ENCODE data around the gene RAB4A.

GRCh38 chr1:229230140-229230892, 40.6 kb upstream of the RAB4A start:
- TF ChIP-seq, protein P1, sequence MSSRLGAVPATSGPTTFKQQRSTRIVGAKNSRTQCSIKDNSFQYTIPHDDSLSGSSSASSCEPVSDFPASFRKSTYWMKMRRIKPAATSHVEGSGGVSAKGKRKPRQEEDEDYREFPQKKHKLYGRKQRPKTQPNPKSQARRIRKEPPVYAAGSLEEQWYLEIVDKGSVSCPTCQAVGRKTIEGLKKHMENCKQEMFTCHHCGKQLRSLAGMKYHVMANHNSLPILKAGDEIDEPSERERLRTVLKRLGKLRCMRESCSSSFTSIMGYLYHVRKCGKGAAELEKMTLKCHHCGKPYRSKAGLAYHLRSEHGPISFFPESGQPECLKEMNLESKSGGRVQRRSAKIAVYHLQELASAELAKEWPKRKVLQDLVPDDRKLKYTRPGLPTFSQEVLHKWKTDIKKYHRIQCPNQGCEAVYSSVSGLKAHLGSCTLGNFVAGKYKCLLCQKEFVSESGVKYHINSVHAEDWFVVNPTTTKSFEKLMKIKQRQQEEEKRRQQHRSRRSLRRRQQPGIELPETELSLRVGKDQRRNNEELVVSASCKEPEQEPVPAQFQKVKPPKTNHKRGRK (tag; IDR thresholded peaks at IDR 0.05) = no peak
- TF ChIP-seq KLF1 (tag; IDR thresholded peaks at IDR 0.05) = no peak
- no peak for TF ChIP-seq RNF2 (IDR thresholded peaks at IDR 0.05)
- no peak for TF ChIP-seq EZH2 (IDR thresholded peaks at IDR 0.05; ENCODE audit: borderline replicate concordance, low read depth, low read length)
- TF ChIP-seq, protein P2, sequence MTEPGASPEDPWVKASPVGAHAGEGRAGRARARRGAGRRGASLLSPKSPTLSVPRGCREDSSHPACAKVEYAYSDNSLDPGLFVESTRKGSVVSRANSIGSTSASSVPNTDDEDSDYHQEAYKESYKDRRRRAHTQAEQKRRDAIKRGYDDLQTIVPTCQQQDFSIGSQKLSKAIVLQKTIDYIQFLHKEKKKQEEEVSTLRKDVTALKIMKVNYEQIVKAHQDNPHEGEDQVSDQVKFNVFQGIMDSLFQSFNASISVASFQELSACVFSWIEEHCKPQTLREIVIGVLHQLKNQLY (CRISPR knock-in tag; conservative IDR thresholded peaks at IDR 0.05) = no peak
- no peak for TF ChIP-seq ZNF232 (CRISPR knock-in tag; IDR thresholded peaks at IDR 0.05)
- TF ChIP-seq SMC3 (conservative IDR thresholded peaks at IDR 0.05; ENCODE audit: insufficient read depth, low read depth, low read length) = no peak
- TF ChIP-seq, protein P3, sequence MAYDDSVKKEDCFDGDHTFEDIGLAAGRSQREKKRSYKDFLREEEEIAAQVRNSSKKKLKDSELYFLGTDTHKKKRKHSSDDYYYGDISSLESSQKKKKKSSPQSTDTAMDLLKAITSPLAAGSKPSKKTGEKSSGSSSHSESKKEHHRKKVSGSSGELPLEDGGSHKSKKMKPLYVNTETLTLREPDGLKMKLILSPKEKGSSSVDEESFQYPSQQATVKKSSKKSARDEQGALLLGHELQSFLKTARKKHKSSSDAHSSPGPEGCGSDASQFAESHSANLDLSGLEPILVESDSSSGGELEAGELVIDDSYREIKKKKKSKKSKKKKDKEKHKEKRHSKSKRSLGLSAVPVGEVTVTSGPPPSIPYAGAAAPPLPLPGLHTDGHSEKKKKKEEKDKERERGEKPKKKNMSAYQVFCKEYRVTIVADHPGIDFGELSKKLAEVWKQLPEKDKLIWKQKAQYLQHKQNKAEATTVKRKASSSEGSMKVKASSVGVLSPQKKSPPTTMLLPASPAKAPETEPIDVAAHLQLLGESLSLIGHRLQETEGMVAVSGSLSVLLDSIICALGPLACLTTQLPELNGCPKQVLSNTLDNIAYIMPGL (CRISPR knock-in tag; IDR thresholded peaks at IDR 0.05) = no peak
- no peak for TF ChIP-seq ZNF165 (CRISPR knock-in tag; IDR thresholded peaks at IDR 0.05; ENCODE audit: borderline replicate concordance)
- TF ChIP-seq, protein P4, sequence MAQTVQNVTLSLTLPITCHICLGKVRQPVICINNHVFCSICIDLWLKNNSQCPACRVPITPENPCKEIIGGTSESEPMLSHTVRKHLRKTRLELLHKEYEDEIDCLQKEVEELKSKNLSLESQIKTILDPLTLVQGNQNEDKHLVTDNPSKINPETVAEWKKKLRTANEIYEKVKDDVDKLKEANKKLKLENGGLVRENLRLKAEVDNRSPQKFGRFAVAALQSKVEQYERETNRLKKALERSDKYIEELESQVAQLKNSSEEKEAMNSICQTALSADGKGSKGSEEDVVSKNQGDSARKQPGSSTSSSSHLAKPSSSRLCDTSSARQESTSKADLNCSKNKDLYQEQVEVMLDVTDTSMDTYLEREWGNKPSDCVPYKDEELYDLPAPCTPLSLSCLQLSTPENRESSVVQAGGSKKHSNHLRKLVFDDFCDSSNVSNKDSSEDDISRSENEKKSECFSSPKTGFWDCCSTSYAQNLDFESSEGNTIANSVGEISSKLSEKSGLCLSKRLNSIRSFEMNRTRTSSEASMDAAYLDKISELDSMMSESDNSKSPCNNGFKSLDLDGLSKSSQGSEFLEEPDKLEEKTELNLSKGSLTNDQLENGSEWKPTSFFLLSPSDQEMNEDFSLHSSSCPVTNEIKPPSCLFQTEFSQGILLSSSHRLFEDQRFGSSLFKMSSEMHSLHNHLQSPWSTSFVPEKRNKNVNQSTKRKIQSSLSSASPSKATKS (CRISPR knock-in tag; IDR thresholded peaks at IDR 0.05) = no peak
- no peak for TF ChIP-seq GABPA (tag; conservative IDR thresholded peaks at IDR 0.05; ENCODE audit: low read depth)
- TF ChIP-seq SAP30 (IDR thresholded peaks at IDR 0.05; ENCODE audit: borderline replicate concordance, insufficient read depth, low read depth, low read length, poor library complexity, severe bottlenecking) = no peak
